DMS53 treated with DMSO at 0.1 percent for 48 hours (cell line): Measurements from ENCODE around the gene CLDN19.
"Not testable (repeated sequence)": the region's sequence is repeated elsewhere in the genome, so short reads cannot be mapped to it uniquely, and the experiment has no call there.

Experiments
- DNase-seq: peaks from one replicate; lab custom pipeline; 2025; ENCODE audit not compliant: unreplicated experiment; lab: John Stamatoyannopoulos, UW

Gene CLDN19

DNA sequence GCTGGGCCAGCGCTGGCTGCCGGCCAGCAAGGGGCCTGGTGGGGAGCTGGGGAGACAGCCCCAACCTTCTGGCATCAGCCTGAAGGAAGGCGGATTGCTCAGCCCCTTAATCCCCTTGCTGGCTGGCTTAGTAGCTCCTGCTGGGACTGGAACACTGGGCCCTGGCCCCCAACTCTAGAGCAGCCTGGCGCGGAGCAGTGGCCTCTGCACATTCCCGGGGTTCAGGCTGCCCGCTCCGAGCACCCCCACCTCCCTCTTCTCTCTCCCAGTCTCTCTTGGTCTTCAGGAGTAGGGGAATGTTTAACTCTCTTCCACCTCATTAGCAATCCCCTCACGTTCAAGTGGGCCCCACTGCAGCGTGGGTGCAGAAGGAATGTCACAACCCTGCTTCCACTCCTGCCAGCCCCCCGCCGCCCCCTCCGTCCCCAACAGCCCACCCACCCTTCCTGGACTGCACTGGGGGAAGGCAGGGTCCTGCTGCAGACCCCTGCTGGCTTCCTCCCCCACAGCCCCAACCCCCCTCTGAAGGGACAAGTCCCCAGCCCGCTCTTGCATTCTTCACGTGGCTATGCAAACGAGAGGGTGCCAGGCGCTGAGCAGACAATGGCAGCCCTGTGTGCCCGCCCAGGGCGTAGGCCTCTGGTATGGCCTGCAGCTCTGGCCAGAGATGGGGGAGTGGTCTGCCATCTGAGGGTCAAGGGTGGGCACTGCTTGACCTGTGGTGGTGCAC, 980 bp upstream of the CLDN19 start:
- DNase-seq = no peak

DNA sequence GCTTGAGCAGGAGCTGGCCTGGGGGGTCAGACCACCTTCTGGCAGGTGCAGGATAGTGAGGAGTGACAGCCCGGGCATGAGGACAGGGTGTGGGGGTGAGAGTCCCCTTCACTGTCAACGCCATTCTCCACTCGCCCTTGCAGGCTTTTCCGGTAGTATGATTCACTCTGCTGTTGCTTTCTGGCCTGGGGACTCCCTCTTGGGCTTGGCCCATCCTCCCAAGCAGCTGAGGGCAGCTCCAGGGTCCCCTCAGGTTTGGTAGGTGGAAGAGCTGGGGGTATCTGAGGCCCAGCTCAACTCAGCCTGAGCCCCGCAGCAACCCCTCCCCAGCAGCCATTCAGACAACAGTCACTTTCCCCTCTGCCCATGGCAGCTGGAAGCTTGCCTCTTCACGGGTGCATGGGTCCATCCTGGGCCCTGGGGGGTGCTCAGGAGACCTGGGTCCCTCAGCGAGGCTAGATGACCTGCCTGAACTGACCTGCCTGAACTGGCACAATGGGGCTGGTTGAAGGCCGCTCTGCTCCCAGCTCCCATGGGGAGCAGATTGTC, 1.3 kb downstream of the CLDN19 start:
- DNase-seq = no peak

GRCh38 chr1:42737986-42738677, 1.9 kb downstream of the CLDN19 start:
- no peak for DNase-seq

- DNase-seq = peak; percentile 9
Measured at GRCh38 chr1:42737257-42737656, 2.8 kb downstream of the CLDN19 start.

DNA sequence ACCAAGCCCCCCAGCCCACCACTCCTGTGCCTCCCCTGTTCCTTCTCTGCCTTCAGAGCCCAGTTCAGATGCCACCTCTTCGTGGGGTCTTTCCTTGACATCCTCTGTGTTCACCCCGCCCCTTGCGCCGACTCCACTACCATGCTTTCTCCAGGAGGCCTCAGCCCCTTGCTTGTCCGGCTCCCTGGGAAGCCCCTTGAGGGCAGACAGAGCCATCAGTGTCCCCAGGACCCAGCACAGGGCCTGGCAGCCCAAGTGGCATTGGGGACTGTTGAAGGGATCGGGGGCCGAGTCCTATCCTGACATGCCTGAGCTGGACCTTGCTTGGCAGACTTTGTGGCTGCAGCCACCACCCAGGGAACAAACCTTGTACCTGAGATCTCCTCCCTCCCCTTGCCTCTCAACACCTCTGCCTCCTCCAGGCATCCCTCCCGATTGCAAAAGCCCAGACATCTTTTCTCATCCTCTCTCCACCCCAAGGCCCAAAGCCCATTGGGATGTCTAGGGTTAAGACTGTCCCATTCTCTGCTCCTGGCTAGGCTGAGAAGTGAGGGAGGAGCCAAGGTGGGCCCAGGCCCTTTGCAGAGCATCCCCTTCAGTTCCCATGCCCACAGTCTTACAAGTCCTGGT, 3.4 kb downstream of the CLDN19 start:
- no peak for DNase-seq

DNA sequence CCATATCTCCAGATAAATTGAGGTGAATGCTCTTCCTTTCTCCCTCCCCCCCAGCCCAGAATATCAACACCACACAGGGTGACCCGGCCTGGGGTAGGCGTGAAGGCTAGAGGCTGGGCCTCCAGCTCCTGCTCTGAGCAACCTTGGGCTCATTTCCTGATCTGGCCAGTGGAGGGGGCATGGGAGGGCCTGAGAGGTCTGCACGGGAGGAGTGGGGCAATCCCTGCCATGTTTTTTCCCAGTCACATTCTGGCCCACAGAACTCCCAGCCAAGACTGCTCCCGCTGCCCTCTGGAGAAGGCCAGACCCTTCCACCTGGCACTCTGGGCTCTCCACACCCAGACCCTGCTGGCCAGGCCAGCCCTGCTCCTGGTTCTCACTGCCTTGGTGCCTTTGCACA, 3.9 kb downstream of the CLDN19 start:
- DNase-seq = no peak

DNA sequence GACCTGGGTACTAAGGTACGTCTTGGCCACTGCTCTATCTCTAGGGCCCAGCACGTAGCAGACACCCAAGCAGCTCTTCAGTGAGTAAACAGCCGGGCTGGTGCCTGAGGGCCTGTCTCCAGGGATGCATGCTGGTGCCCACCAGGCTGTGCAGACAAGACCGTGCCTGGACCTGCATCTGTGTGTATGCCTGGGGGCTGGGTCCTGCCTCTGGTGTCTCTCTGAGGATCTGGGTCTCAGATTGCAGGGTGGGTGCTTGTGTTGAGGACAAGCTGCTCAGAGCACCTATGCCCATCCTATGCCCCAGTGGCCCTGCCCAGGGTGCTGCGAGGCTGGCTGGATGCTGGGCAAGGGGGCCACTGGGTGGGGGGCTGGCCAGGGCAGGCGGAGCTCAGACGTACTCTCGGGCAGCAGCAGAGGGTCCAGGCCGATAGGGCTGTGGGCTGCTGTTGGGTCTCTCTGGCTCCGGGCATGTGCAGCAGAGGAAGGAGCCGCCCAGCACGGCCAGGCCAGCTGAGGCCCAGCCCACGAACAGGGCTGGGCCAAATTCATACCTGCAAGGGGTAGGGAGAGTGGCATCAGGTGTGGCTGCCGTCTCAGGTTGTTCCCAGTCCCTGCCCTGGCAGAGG, 4.4 kb downstream of the CLDN19 start:
- DNase-seq = no peak

DNA sequence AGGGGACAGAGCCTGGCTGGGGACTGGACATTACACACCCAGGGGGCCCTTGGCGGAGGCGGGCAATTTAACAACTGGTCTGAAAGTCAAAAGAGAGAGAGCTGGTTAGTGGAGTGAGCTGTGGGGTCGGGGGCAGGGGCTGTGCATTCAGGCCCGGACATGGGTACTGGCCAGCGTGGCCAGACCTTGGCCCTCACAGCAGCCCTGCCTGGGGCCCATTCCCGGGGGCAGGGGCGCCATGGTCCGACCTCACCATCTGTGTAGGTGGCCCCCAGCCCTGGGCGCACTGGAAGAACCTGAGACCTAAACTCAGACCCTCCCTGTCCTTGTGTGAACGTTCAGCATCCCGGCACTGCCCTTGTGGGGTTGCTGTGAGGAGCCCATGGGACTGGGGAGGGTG, 5.0 kb downstream of the CLDN19 start:
- no peak for DNase-seq

- no peak for DNase-seq
Measured at GRCh38 chr1:42734201-42735035, 5.6 kb downstream of the CLDN19 start.

- DNase-seq = no peak
Measured at GRCh38 chr1:42733415-42734200, 6.4 kb downstream of the CLDN19 start.

GRCh38 chr1:42732126-42732680, 7.8 kb downstream of the CLDN19 start:
- no peak for DNase-seq

DNA sequence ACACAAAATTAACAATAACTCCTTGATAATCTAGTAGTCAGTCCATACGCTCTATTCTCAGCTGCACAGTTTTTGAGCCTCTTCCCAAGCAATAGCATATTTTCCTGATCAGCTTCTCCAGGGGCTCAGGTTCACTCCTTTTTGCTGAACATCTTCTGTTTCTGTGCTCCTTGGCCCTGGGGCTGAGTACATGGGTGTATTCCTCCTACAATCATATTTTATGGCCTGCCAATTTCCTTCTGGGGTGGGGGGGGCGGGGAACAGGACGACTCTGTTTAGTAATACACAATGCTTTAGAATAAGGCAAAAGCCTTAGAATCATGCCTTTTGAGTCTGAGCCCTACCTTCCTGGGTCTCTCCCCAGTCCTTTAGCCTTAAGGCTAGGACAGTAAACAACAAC, 8.5 kb downstream of the CLDN19 start:
- DNase-seq = no peak

DNA sequence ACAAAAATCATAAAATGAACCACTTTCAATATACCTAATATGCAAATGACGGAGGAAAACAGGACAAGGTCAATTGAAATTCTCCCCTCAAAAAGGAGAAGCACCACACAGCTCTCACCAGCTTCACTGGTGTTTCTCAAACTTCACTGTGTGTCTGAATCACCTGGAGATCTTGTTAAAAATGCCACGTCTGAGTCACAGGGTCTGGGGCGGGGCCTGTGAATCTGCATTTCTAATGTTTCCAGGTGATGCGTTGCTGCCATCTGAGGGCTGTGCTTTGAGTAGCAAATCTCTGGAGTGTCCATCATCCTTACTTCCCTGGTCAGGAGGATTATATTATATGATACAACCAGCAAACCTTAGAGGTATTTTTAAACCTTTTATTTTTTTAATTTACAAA, 9.0 kb downstream of the CLDN19 start:
- peak; percentile 61 for DNase-seq

GRCh38 chr1:42730002-42730401, 10.0 kb downstream of the CLDN19 start:
- DNase-seq = no peak

DNA sequence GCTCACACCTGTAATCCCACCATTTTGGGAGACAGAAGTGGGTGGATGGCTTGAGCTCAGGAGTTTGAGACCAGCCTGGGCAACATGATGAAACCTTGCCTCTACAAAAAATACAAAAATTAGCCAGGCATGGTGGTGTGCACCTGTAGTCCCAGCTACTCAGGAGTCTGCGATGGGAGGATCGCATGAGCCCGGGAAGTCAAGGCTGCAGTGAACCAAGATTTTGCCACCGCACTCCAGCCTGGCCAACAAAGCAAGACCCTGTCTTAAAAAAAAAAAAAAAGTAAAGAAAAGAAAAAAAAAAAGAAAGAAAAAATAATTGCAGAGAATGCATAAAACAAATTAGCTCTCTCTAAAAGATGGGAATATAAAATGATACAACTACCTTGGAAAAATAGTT, 14.2 kb downstream of the CLDN19 start:
- DNase-seq = not testable (repeated sequence)

- no peak for DNase-seq
Measured at GRCh38 chr1:42723511-42723910, 16.5 kb downstream of the CLDN19 start.

- DNase-seq = not testable (repeated sequence)
Measured at GRCh38 chr1:42722403-42722802, 17.6 kb downstream of the CLDN19 start.

- DNase-seq = no peak
Measured at GRCh38 chr1:42721926-42722325, 18.1 kb downstream of the CLDN19 start.

DNA sequence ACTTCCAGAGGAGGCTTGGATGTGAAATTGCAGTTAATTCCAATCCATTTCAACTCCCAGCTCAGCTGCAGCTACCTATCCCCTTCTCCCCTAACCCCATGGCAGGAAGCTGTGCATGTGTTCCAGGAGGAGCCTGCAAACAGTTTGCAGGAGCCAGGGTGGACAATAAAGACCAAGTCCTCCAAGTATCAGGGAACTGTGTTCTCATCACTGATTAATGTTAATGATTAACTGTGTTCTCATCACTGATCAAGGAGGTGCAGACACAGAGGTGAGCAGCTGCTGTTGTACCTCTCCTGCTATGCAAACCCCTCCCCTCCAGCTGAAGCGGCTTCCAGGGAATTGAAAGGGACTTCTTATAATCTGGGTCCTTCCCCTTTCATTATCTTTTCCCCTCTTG, 19.2 kb downstream of the CLDN19 start:
- DNase-seq = peak; percentile 94
